Measurements from ENCODE around the gene MYG1. TPM values are rescaled to one million over a fixed set of nuclear protein-coding genes. Genes with fewer than 3 reads are reported as not detected.

The MYG1 gene
- total and polyA plus RNA-seq, 2 of the 13 experiments (the other 11 are each of a cell fraction or from before 2014, with no cell fraction given): 38.6 to 58.0 TPM

DNA sequence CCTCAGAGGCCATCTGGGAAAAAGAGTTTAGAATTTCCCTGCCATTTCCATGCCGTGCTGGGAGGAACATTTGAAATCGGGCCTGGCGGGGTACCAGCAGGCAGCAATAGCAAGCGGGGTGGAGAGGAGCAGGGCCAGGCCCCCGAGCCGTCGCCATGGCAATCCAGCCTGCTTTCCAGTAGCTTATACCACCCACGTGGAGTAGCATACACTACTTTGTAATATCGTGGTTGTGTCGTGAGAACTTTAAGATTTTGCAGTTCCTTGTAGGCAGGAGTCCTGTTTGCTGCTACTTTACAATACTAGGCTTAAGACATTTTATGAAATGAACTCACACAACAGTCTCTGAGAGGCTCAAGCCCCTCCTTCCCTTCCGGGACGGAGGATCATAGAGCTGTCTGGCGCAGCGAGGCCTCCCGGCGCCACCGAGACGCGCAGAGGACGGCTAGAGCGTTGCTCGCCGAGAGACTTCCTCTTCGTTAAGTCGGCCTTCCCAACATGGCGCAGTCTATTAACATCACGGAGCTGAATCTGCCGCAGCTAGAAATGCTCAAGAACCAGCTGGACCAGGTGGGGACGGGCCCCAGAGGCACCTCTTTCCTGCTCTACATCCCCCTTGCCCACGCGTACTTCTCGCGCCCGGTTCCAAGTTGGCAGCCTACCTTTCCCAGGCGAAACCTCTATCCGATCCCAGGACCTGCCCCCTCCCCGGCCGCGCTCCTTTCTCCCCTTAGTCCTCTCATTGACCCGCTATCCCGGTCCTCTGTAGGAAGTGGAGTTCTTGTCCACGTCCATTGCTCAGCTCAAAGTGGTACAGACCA is 4.2 kb upstream of the MYG1 start, which contains the start of gene PFDN5 (continued):
- TF ChIP-seq ZNF280D (CRISPR knock-in tag; IDR thresholded peaks at IDR 0.05) (no peak), NCOA1 (CRISPR knock-in tag; IDR thresholded peaks at IDR 0.05) (no peak), DPF2 (CRISPR knock-in tag; IDR thresholded peaks at IDR 0.05; ENCODE audit: borderline replicate concordance, low read depth) (no peak), PHF8 (CRISPR knock-in tag; IDR thresholded peaks at IDR 0.05) (peak; percentile 91), ARNT2 (CRISPR knock-in tag; IDR thresholded peaks at IDR 0.05; ENCODE audit: low read depth) (peak; percentile 48), ZNF562 (CRISPR knock-in tag; IDR thresholded peaks at IDR 0.05; ENCODE audit: borderline replicate concordance) (no peak), ATF7 (IDR thresholded peaks at IDR 0.05) (no peak), ATF7 (CRISPR knock-in tag; IDR thresholded peaks at IDR 0.05) (no peak), ZNF24 (IDR thresholded peaks at IDR 0.05) (no peak), KLF15 (CRISPR knock-in tag; IDR thresholded peaks at IDR 0.05; ENCODE audit: borderline replicate concordance) (no peak), ZNF775 (CRISPR knock-in tag; IDR thresholded peaks at IDR 0.05; ENCODE audit: borderline replicate concordance) (no peak), ZNF619 (CRISPR knock-in tag; IDR thresholded peaks at IDR 0.05) (0 out of 2 replicates have a peak, but pooled peaks have one; percentile 60), ZNF772 (CRISPR knock-in tag; IDR thresholded peaks at IDR 0.05) (peak; percentile 72), ZKSCAN5 (CRISPR knock-in tag; IDR thresholded peaks at IDR 0.05) (no peak), CHD2 (IDR thresholded peaks at IDR 0.05; ENCODE audit: low read depth, low read length) (no peak), CCDC6 (CRISPR knock-in tag; IDR thresholded peaks at IDR 0.05) (peak; percentile 66; the same call in 1 of the 2 replicates), SP140L (CRISPR knock-in tag; IDR thresholded peaks at IDR 0.05; ENCODE audit: borderline replicate concordance) (no peak), NFIC (IDR thresholded peaks at IDR 0.05; ENCODE audit: low read length) (no peak), ZNF510 (CRISPR knock-in tag; IDR thresholded peaks at IDR 0.05; ENCODE audit: low read depth) (no peak), CAMTA2 (CRISPR knock-in tag; IDR thresholded peaks at IDR 0.05; ENCODE audit: borderline replicate concordance) (no peak), FOXK1 (CRISPR knock-in tag; IDR thresholded peaks at IDR 0.05; ENCODE audit: borderline replicate concordance, low read depth) (peak; percentile 60; the same call in 1 of the 2 replicates), PCBP1 (IDR thresholded peaks at IDR 0.05; ENCODE audit: borderline replicate concordance, low read depth, low read length) (no peak), POLR2AphosphoS5 (IDR thresholded peaks at IDR 0.05; ENCODE audit: low read depth, low read length) (peak; percentile 89), ZNF274 (CRISPR knock-in tag; IDR thresholded peaks at IDR 0.05) (no peak), ADNP (CRISPR knock-in tag; IDR thresholded peaks at IDR 0.05) (no peak), ZNF317 (CRISPR knock-in tag; IDR thresholded peaks at IDR 0.05) (no peak), NFYC (CRISPR knock-in tag; IDR thresholded peaks at IDR 0.05) (no peak), GATAD2A (CRISPR knock-in tag; IDR thresholded peaks at IDR 0.05) (peak; percentile 56)
- TF ChIP-seq, protein P1, sequence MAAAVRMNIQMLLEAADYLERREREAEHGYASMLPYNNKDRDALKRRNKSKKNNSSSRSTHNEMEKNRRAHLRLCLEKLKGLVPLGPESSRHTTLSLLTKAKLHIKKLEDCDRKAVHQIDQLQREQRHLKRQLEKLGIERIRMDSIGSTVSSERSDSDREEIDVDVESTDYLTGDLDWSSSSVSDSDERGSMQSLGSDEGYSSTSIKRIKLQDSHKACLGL (CRISPR knock-in tag; IDR thresholded peaks at IDR 0.05): no peak; the same call in 1 of the 2 replicates
- TF ChIP-seq, protein P2, sequence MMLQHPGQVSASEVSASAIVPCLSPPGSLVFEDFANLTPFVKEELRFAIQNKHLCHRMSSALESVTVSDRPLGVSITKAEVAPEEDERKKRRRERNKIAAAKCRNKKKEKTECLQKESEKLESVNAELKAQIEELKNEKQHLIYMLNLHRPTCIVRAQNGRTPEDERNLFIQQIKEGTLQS (CRISPR knock-in tag; IDR thresholded peaks at IDR 0.05): no peak

All from HepG2 (cell line).